ENCODE measurements around the gene TSC2.

Gene TSC2

DNA sequence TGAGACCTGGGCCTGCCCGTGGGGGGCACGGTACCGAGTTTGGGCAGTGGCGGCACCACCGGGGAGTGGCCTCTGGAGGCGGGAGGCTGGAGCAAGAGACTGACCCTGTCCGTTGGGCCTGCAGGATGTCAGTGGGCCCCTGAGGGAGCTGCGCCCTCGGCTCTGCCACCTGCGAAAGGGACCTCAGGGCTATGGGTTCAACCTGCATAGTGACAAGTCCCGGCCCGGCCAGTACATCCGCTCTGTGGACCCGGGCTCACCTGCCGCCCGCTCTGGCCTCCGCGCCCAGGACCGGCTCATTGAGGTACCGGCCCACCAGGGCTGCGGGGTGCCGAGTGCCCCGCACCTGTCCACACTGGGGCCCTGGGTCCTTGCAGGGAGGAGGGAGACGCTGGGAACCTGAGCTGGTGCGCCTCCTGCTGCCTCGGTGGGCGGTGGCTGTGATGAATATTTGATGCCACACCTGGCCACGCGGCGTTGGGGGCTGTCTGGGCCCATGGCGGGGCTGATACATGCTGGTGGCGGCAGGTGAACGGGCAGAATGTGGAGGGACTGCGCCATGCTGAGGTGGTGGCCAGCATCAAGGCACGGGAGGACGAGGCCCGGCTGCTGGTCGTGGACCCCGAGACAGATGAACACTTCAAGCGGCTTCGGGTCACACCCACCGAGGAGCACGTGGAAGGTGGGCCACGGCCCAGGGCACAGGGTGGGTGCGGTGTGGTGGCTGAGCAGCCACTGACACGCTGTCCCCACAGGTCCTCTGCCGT lies 11.4 kb upstream of the TSC2 start:
- DNase-seq (ENCODE audit: low spot score): no peak
- TF ChIP-seq, protein P1, sequence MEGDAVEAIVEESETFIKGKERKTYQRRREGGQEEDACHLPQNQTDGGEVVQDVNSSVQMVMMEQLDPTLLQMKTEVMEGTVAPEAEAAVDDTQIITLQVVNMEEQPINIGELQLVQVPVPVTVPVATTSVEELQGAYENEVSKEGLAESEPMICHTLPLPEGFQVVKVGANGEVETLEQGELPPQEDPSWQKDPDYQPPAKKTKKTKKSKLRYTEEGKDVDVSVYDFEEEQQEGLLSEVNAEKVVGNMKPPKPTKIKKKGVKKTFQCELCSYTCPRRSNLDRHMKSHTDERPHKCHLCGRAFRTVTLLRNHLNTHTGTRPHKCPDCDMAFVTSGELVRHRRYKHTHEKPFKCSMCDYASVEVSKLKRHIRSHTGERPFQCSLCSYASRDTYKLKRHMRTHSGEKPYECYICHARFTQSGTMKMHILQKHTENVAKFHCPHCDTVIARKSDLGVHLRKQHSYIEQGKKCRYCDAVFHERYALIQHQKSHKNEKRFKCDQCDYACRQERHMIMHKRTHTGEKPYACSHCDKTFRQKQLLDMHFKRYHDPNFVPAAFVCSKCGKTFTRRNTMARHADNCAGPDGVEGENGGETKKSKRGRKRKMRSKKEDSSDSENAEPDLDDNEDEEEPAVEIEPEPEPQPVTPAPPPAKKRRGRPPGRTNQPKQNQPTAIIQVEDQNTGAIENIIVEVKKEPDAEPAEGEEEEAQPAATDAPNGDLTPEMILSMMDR (IDR thresholded peaks at IDR 0.05; ENCODE audit: extremely low read depth, insufficient read depth, missing control alignments): no peak
- in situ Hi-C loops (cut with MboI; ENCODE audit: low pct_unique_long_range_greater_than_20kb, low sequenced_read_pairs, unreplicated experiment): no loop called here

DNA sequence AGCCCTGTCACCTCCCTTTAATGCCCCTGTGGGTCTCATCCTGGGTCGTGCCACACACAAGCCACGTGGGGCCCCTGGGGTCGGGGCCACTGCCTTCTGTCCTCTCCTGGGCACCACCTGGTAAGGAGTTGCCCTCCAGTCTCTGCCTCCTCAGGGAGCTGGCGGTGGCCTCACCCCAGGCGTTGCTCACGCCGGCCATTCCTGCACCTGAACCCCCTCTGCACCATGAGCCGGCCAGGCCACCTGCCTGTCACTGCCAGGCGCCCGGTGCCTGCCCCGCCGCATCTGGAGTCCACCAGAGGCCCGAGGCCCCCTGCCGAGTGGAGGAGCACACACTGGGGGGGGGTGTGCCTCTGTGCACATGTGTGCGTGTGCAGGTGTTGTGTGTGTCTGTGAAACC lies 10.7 kb upstream of the TSC2 start:
- in situ Hi-C loops (cut with MboI; ENCODE audit: low pct_unique_long_range_greater_than_20kb, low sequenced_read_pairs, unreplicated experiment): no loop called here
- no peak for DNase-seq (ENCODE audit: low spot score)
- TF ChIP-seq, protein P1 (IDR thresholded peaks at IDR 0.05; ENCODE audit: extremely low read depth, insufficient read depth, missing control alignments): no peak

DNA sequence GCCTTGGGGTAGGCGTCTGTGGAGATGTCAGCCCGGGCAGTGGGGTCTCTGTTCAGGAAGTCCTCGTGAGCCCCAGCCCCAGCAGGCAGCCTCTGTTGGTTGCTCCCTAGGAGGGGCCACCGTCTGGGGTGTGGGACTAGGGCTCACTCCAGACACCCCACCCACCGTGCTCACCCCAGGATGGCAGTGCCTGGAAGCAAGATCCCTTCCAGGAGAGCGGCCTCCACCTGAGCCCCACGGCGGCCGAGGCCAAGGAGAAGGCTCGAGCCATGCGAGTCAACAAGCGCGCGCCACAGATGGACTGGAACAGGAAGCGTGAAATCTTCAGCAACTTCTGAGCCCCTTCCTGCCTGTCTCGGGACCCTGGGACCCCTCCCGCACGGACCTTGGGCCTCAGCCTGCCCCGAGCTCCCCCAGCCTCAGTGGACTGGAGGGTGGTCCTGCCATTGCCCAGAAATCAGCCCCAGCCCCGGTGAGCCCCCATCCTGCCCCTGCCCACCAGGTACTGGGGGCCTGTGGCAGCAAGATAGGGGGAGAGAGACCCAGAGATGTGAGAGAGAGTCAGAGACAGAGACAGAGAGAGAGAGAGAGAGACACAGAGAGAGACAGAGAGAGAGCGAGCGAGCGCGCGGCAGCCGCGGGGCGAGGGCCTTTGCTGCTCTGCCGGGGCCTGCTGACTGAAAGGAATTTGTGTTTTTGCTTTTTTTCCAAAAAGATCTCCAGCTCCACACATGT lies 10.0 kb upstream of the TSC2 start:
- TF ChIP-seq, protein P1 (IDR thresholded peaks at IDR 0.05; ENCODE audit: extremely low read depth, insufficient read depth, missing control alignments): no peak
- DNase-seq (ENCODE audit: low spot score): no peak
- in situ Hi-C loops (cut with MboI; ENCODE audit: low pct_unique_long_range_greater_than_20kb, low sequenced_read_pairs, unreplicated experiment): no loop called here

DNA sequence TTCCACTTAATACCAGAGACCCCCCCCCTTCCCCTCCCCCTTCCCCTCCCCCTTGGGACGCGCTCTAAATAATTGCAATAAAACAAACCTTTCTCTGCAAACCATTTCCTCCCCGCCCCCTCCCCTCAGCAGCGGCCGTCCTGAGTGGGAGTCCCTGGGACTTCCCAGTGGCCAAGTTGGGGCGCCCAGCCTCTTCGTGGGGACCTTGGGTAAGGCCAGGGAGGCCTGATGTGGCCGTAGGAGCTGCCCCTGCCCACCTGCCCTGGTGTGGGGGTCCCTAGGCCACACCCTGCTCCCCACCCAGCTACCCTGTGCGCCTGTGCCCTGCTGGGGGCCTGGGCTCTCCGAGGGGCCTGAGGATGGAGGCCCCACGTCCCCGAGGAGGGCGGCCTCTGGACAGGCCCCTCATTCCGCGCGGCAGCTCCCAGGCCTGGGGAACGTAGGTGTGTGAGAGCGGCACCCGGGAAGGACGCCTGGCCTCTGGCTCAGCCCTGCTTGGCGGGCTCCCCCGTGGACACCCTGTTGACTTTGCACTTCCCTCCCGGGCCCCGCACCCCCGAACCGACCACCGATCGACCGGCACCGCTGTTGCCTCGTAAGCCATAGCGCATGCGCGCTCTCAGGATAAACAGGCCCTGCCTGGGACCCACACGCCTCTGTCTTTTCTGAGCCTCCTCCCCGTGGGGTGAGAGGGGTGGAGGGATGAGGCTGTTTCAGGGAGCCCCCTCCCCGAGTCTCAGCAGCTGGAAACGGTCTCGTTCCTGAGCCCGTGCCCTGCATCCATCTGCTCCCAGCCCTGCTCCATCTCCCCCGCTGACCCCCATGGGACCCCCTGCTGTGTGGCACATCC lies 9.2 kb upstream of the TSC2 start:
- TF ChIP-seq, protein P1 (IDR thresholded peaks at IDR 0.05; ENCODE audit: extremely low read depth, insufficient read depth, missing control alignments): no peak
- no peak for DNase-seq (ENCODE audit: low spot score)
- in situ Hi-C loops (cut with MboI; ENCODE audit: low pct_unique_long_range_greater_than_20kb, low sequenced_read_pairs, unreplicated experiment): no loop called here

DNA sequence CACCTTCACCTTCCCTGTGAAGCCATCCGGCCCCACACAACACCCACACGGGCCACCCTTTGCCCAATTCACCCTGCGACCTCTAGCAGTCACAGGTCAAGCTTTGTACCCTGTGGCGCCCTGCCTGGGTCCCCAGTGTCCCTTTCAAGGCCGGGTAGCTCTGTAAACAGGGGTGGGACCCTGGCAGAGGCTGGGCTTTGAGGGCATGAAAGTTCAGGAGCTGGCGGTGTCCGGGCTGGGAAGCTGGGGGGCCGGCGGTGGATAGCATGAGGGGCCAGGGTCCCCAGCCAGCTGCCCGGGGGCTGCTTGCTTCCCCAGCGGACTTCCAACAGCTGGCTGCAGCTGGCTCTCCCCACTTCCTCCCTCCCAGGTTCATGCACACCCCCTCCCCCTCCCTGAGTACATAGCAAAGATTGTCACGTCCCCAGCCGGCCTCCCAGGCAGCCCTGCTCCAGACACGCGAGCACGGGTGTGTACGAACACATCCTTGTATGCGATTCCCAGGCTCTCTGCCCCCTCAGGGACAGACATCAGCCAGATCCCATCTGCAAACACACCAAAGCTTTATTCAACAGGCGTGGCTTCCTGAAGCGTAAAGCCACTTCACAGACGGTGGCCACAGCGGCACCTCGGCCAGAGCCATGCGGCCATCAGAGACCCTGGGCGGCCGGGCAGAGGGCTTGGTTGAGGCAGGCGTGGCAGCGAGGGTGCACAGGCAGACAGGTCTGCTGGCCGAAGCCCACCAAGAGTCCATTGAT lies 8.3 kb upstream of the TSC2 start:
- no peak for DNase-seq (ENCODE audit: low spot score)
- in situ Hi-C loops (cut with MboI; ENCODE audit: low pct_unique_long_range_greater_than_20kb, low sequenced_read_pairs, unreplicated experiment): no loop called here
- TF ChIP-seq, protein P1 (IDR thresholded peaks at IDR 0.05; ENCODE audit: extremely low read depth, insufficient read depth, missing control alignments): no peak

All from GM13977 (cell line).